GM21717 (cell line): ENCODE data around the gene ANKLE2.
"Not testable (repeated sequence)": the region's sequence is repeated elsewhere in the genome, so short reads cannot be mapped to it uniquely, and the experiment has no call there.

Experiments
- ATAC-seq: cut with Tn5 transposase; IDR thresholded peaks from one replicate; pipeline ENCODE4 v1.9.1; 2021; ENCODE audit warnings: mild to moderate bottlenecking, moderate library complexity; ENCODE audit not compliant: unreplicated experiment

The ANKLE2 gene

DNA sequence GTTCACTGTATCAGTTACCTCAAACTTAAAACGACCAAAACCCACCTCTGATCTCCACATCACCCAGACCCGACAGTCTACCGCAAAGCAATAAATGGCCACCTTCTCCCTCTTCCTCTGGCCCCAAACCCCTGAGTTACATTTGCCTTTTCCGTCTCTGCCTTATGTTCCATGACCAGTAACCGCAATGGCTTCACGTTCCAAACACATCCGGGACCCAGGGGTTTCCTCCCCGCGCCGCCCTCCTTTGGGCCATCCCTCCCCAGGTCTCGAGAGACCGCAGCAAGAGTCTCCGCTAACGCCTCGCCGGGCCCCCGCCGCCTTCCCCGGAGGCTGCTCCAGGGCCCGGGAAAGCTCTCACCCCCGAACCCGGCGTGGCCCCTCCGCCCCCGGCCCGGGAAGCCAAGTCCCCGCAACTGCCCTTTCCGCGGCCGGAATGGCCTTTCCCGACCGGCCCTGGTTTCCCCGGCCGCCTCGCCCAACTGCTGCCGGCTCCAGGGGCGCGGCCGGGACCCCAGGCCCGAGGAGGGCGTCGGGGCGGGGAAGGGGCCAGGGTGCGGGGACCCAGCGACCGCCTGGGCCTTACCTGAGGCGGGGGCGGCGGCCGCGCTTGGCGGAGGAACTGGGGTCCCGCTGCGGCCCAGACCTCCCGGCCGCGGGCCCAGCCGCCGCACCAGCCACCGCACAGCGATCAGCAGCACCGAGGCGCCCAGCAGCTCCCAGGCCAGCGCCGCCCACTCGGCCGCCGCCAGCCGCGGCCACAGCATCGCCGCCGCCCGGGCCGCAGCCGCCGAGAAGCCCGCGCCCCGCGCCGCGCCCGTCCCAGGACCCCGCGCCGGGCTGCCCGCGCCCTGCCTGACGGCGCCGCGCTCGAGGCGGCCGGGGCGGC is at the start of gene ANKLE2:
TSS of gene ANKLE2 (minus strand) at position 801 of the 889 bp plus-strand sequence. CDS start at position 767, 34 bp downstream.
- ATAC-seq = peak; percentile 36

DNA sequence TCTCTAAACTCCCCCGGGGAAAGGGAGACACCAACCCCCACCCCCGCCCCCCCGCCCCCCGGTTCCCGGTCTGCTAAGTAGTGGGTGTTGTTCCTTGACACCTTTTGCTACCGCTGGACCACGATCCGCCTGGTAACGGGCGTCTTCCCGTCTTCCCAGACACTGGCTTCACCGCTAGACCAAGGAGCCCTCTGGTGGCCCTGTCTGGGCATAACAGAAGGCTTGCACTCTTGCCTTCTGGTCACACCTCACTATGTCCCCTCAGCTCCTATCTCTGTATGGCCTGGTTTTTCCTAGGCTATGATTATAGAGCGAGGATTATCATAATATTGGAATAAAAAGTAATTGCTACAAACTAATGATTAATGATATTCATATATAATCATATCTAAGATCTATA is 47.8 kb upstream of the ANKLE2 start:
- ATAC-seq = not testable (repeated sequence)

DNA sequence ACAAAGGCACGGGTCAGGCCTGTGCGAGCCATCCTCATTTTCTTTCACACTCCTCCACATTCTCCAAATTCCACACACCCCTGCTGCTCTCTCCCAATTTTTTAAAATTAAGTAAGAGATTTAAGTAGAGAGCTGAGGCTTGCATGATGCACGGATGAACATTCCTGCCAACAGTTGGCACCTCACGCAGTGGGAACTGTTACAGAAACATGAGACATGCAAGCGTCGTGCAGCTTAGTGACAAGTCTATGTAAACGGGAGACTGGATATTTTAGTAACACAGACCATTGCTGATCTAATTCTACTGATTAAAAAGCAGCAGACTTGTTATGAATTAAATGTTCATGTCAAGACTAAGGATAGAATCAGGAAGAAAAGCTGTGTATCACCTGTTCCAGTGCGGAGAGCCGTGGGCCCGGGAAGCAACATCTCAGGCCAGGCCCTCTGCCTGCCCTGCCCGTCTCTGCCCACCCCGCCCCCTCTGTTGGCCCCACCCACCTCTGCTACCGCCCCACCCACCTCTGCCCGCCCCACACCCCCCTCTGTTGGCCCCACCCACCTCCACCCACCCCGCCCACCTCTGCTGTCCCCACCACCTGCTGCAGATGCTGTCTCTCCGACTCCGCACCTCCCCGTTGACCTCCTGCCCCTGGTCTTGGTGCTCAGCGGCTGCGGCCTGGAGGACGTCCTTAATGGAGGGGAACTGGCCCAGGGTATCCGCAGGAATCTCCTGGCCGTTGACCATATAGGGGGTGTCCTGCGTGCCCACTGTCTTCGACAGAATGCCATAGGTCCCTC is 45.9 kb upstream of the ANKLE2 start:
- ATAC-seq = no peak

DNA sequence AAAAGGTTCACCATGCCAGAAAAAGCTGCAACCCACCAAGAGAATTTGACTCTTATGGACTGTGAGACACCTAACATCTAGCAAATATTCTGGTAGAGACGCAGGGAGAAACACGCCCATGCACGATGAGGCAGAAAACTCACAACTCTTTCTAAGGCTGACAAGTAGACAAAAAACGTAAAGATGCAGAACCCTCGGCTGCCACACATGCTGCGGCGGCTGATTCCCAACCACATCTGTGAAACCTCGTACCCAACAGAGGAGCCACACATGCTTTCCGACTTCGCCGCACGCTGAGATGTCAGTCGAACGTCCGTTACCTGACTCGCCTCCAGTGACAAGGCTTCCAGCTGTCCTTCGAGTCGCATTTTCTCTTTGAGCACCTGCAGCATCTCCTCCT is 45.2 kb upstream of the ANKLE2 start:
- ATAC-seq = no peak

- ATAC-seq = no peak
These were observed 42.8 kb upstream of the ANKLE2 start for GRCh38 chr12:132804426-132804861.

DNA sequence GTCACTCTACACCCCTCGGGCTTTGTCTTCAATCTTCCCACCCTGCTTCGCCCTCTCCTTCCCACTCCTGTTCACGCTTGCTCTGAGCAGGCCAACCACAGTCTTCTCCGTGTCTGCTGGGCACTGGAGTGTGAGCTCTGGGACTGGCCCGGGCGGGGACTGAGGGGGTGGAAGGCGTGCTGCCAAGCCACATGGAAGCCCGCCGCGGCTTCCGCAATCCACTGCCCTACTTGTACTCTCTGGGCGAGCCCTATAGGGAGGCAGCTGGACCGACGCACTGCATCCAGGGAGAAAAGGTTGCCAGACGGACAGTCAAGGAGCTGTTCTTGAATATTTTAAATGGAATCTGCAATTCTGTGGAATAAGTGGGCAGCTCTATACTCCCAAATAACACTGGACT is 42.3 kb upstream of the ANKLE2 start:
- ATAC-seq = no peak

- ATAC-seq = no peak
These were observed 41.5 kb upstream of the ANKLE2 start for GRCh38 chr12:132803125-132803524.

DNA sequence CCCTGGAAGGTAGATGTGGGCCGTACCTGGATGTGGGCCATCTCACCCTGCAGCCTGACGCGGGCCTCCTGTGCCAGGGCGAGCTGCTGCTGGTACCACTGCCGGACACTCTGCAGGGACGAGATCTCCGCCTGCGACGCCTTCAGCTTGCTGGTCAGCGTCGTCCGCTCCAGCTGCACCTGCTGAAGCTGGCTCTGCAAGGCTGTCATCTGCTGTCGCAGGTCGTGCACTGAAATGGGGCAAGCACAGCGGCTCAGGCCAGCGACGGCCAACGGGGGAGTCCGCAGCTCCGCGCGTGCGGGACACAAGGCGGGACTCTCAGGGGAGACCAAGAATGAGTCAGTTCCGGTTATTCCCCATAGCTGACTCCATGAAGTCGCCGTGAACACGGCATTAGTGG is 40.1 kb upstream of the ANKLE2 start:
- ATAC-seq = no peak

DNA sequence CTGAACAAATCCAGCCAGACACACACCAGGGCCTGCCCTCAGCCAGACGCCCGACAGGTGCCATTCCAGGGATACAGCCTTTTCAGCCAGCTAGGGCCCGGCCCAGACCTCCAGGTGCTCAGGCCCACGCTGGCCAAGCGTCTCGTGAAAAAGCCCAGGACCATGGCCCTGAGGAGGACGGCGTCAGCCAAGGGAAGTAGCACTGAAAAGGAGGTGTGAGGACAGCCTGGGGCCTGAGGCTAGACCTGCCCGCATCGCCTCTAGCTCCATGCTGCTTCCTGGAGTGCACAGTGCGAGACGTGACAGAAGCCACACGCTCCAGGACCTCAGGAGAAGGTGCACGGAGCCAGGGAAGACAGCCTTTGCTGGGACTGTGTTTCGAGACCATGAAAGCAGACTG is 37.2 kb upstream of the ANKLE2 start:
- no peak for ATAC-seq

DNA sequence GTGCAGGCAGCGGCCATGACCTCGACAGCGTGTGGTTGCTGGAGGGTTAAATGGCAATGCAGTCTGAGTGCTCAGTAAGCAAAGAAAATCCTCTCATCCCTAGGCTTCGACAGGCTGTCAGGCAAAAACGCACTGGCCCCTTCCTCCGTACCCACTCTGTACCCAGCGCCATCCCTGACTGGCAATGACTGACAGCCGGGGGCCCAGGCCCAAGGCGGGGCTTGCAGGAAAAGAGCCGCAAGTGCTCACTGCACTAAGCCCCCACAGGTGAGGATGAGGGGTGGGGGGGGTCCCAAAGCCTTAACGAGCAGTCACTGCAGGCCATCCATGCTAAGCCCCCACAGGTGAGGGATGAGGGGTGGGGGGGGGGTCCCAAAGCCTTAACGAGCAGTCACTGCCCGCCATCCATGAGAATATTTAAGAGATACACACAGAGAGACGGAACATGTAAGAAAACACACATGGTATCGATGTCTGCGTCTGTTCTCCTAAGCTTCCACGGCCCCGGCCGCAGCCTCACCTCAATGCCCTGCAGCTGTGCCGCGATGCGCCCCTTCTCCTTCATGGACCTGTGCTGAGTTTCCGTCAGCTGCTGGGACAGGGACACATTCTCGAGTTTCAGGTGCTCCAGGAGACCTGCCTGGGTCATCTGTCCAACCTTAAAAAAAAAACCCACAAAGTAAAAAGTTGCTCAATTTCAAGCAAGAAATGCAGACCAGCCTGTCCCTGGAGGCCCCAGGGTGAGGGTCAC is 36.4 kb upstream of the ANKLE2 start:
- no peak for ATAC-seq

DNA sequence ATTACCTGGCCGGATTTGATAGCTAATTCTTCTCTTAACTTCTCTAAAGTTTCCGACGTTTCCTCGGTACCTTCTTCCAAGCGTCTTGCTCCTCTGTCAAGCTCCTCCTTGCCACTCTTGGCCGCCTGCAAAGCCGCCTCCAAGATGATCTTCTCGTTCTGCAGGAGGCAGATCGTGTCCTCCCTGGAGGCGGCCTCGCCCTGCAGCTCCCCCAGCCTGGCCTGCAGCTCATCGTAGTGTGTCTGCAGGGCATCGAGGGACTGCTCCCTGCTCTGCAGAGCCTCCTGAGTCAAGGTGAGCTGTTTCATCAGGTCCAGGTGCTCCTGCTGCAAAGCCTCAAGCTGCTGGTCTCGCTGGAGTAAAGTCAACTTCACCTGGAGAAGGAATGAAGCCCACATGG is 34.2 kb upstream of the ANKLE2 start:
- ATAC-seq = no peak

DNA sequence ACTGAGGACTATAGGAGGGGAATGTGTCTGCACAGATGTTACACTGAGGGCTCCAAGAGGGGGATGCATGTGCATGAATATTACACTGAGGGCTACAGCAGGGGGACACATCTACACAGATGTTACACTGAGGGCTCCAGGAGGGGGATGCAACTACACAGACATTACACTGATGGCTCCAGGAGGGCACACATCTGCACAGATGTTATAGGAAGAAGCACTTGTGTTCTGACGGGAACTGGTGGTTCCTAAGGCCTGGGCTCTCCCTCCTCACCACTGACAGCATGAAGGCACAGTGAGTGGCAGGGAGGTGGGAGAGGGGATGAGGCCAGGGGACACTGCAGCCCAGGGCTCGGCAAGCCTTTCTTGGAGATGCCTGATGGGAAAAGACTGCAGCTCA is 30.3 kb upstream of the ANKLE2 start:
- not testable (repeated sequence) for ATAC-seq

- ATAC-seq = no peak
These were observed 27.5 kb upstream of the ANKLE2 start for GRCh38 chr12:132789099-132789471.

DNA sequence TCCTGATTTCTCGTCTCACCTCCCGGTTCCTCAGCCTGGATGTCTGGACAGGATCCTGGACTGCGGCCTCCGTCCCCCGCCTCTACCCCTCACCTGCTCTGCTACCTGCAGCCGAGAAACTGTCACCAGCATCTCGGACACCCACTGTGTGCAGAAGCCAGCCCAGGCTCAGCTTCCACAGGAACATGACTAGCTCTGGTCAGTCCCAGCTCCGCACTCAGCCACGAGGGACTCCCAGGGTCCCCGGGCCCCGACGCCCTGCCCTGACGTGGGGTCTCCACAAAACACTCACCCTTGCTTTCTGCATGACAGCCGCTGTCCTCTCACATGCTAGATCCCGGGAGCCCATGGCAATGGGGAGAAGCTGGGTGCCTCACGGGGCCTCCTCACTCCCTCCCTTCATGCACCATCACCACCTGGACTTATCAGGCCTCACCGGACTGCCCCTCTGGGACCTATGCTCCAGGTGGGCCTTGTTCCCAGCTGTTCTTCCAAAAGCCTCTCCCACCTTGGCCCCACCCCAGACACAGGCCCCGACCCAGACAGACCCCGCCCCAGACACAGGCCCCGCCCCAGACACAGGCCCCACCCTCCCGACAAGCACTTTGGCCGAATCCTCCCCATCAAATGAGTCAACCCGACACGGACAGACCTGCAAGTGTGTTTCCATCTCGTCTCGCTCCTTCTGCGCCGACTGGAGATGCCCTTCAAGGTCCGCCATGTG is 26.9 kb upstream of the ANKLE2 start:
- no peak for ATAC-seq

DNA sequence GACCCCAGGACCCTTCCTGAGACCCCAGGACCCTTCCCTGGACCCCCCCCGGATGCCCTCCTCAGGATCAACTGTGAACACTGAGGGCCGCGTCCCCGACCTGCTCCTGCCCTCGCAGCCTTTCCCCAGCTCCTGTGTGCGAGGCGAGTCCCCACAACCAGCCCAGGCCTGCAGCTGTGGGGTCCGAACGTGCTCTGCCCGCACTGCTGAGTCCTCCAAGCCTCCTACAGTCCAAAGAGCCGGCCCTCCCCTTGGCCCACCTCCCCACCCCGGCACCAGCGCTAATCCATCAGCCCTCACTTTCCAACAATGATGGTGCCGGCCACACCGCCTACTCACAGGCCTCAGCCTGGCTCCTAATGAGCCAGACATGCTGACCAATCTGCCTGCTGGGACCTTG is 26.2 kb upstream of the ANKLE2 start:
- ATAC-seq = no peak

DNA sequence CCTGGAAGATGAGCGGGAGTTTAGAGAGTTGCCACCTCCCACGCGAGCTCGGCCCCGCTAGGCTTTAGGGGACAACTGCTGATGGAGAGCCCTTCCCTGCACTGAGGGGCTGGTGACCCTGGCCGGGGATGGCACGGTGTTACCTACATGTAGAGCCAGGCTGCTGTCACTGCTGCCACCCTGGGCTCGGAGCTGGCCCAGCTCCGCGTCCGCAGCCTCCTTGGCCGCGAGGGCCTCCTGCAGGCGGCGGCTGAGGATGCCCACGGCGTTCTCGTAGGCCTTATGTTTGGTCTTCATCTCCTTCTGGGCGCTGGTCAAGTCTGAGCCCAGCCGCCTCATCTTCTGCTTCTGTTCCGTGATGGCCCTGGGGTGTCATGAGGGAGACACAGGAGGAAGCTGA is 24.6 kb upstream of the ANKLE2 start:
- ATAC-seq = no peak

- no peak for ATAC-seq
These were observed 22.9 kb upstream of the ANKLE2 start for GRCh38 chr12:132784580-132784979.

DNA sequence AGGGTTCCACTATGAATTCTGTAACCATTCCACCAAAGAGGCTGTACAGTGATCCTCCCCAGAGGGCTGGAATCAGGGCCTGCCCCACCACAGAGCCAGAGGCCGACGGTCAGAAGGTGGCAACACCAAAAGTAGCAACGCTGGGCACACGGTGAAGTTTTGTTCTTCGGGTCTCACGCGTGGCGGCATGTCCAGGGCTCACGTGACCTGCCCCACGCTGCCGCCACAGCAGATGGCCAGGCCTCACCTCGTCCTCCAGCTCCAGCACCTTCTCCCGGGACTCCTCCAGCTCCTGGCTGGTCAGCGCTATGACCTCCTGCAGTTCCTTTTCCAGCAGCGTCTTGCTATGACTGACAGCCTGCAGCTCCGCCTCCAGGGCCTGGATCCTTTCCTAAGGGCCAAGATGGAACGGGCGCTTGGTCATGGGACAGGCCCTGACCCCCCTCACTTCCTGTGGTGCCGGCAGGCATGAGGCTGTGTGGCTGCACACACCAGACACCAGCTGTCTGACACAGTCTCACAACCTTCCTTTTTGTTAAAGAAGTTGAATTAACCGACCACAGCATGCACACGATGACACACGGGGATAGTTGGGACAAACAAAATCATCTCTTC is 22.4 kb upstream of the ANKLE2 start:
- no peak for ATAC-seq

GRCh38 chr12:132781938-132782337 is 20.3 kb upstream of the ANKLE2 start:
- no peak for ATAC-seq

DNA sequence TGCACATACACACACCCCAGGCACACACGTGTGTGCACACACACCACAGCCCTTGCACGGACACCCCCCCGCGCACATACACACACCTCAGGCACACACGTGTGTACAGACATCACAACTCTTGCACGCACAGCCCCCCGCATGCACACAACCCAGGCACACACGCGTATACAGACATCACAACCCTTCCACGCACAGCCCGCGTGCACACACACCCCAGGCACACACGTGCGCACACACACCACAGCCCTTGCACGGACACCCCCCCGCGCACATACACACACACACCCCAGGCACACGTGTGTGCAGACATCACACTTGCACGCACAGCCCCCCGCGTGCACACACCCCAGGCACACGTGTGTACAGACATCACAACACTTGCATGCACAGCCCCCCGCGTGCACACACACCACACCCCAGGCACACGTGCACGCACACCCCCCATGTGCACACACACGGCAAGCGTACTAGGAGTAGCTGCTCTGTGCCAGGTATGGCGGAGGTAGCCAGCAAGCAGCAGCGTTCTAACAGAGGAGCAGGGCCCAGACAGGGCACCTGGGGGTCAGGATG is 18.2 kb upstream of the ANKLE2 start:
- ATAC-seq = no peak
